IMR-90 (cell line): ENCODE measurements around the gene CD81. TPM values are rescaled to one million over a fixed set of nuclear protein-coding genes. Genes with fewer than 3 reads are reported as not detected.

Experiments
- ATAC-seq: fragments of 200-7000 bp; cut with Tn5 transposase; 2 replicates; pipeline ENCODE4 v1.9.1; 2020; ENCODE audit warnings: low read depth, mild to moderate bottlenecking, moderate library complexity
- BruUV-seq: library from RNA; stranded (reverse); fragments of 400-500 nt; replicated peaks from 2 replicates; lab custom pipeline; 2021; lab: Mats Ljungman, UMichigan
- CTCF ChIA-PET: fragments of 300-600 bp; formaldehyde crosslinking; extraction: SDS; loops from one replicate; lab custom pipeline; 2021; ENCODE audit warnings: antibody characterized with exemption; lab: Yijun Ruan, JAX
- POLR2A ChIA-PET: fragments of 300-600 bp; sonication (Branson Sonifier 250); formaldehyde crosslinking; loops from one replicate; lab custom pipeline; 2022; ENCODE audit warnings: antibody characterized with exemption; ENCODE audit not compliant: unreplicated experiment; lab: Charles Lee
- DNase-seq: peaks from one replicate; pipeline ENCODE4 v3.0.0; 2013
- H2AFZ ChIP-seq: replicated peaks from 2 replicates; pipeline ENCODE3; 2013; ENCODE audit warnings: low read length, mild to moderate bottlenecking; ENCODE audit not compliant: poor library complexity
- H2AK5ac ChIP-seq: 2 replicates; pipeline ENCODE4 v1.6.1; 2013; ENCODE audit warnings: low read depth, low read length, inconsistent platforms
- H2AK9ac ChIP-seq: replicated peaks from 2 replicates; pipeline ENCODE3; 2013; ENCODE audit warnings: mild to moderate bottlenecking, low read depth, low read length, moderate library complexity; ENCODE audit not compliant: poor library complexity
- H2BK120ac ChIP-seq: 2 replicates; pipeline ENCODE4 v1.6.1; 2013; ENCODE audit warnings: low read depth, low read length, inconsistent platforms
- H2BK15ac ChIP-seq: 3 replicates; pipeline ENCODE4 v1.6.1; 2013; ENCODE audit warnings: low read depth, low read length, inconsistent platforms
- H2BK20ac ChIP-seq: 2 replicates; pipeline ENCODE4 v1.6.1; 2013; ENCODE audit warnings: low read depth, mild to moderate bottlenecking, inconsistent platforms, low read length, moderate library complexity
- H2BK5ac ChIP-seq: 2 replicates; pipeline ENCODE4 v1.6.1; 2013; ENCODE audit warnings: mild to moderate bottlenecking, low read depth, low read length, inconsistent platforms; ENCODE audit not compliant: poor library complexity, severe bottlenecking
- H3K14ac ChIP-seq: replicated peaks from 2 replicates; pipeline ENCODE4 v1.6.1; 2013; ENCODE audit warnings: low read depth, low read length, inconsistent platforms
- H3K18ac ChIP-seq: 2 replicates; pipeline ENCODE4 v1.6.1; 2013; ENCODE audit warnings: low read depth, low read length, control low read depth
- H3K23ac ChIP-seq: 2 replicates; pipeline ENCODE4 v1.6.1; 2013; ENCODE audit warnings: low read depth, low read length, inconsistent platforms
- H3K27ac ChIP-seq: 2 replicates; pipeline ENCODE4 v1.5.1; 2013; ENCODE audit warnings: mild to moderate bottlenecking, control low read depth, low read length; ENCODE audit not compliant: insufficient read depth
- H3K27me3 ChIP-seq: 2 replicates; pipeline ENCODE4 v1.6.1; 2013; ENCODE audit warnings: low read length; ENCODE audit not compliant: control insufficient read depth, insufficient read depth
- H3K36me3 ChIP-seq: 2 replicates; pipeline ENCODE4 v1.6.1; 2013; ENCODE audit warnings: low read length, mixed read lengths; ENCODE audit not compliant: control insufficient read depth, insufficient read depth
- H3K4ac ChIP-seq: 2 replicates; pipeline ENCODE4 v1.6.1; 2013; ENCODE audit warnings: low read depth, low read length, inconsistent platforms
- H3K4me1 ChIP-seq: 2 replicates; pipeline ENCODE4 v1.6.1; 2013; ENCODE audit warnings: low read length, mixed read lengths; ENCODE audit not compliant: control insufficient read depth, insufficient read depth
- H3K4me2 ChIP-seq: 2 replicates; pipeline ENCODE4 v1.6.1; 2013; ENCODE audit warnings: low read depth, mild to moderate bottlenecking, control low read depth, low read length, moderate library complexity
- H3K4me3 ChIP-seq: 2 replicates; pipeline ENCODE4 v1.5.1; 2013; ENCODE audit warnings: low read depth, mild to moderate bottlenecking, control low read depth, low read length, moderate library complexity; ENCODE audit not compliant: insufficient read depth
- H3K56ac ChIP-seq: 2 replicates; pipeline ENCODE4 v1.6.1; 2013; ENCODE audit warnings: low read length, inconsistent platforms; ENCODE audit not compliant: insufficient read depth; ENCODE audit errors: extremely low read depth
- H3K79me1 ChIP-seq, 2 experiments: 2 replicates each; pipeline ENCODE4 v1.6.1; 2013; ENCODE audit warnings: low read length in 2 of 2, inconsistent platforms in 1 of 2, low read depth in 1 of 2
- H3K9ac ChIP-seq: 2 replicates; pipeline ENCODE4 v1.6.1; 2013; ENCODE audit warnings: low read depth, low read length, control low read depth
- H3K9me1 ChIP-seq: 2 replicates; pipeline ENCODE4 v1.6.1; 2013; ENCODE audit warnings: low read length, inconsistent platforms; ENCODE audit not compliant: insufficient read depth
- H3K9me3 ChIP-seq: 2 replicates; pipeline ENCODE4 v1.6.1; 2013; ENCODE audit warnings: low read length; ENCODE audit not compliant: control insufficient read depth, insufficient read depth
- H4K20me1 ChIP-seq: 2 replicates; pipeline ENCODE4 v1.6.1; 2013; ENCODE audit warnings: low read length, inconsistent platforms; ENCODE audit not compliant: insufficient read depth
- H4K5ac ChIP-seq: 2 replicates; pipeline ENCODE4 v1.6.1; 2013; ENCODE audit warnings: mild to moderate bottlenecking, low read depth, low read length, control low read depth
- H4K8ac ChIP-seq, 2 experiments: 2 replicates each; pipeline ENCODE4 v1.6.1; 2013; ENCODE audit warnings: low read depth in 2 of 2, low read length in 2 of 2, control low read depth in 1 of 2, inconsistent platforms in 1 of 2
- H4K91ac ChIP-seq: 2 replicates; pipeline ENCODE4 v1.6.1; 2013; ENCODE audit warnings: low read depth, low read length, inconsistent platforms; ENCODE audit not compliant: insufficient read depth
- FOS ChIP-seq: fragments of 150-350 bp; IDR thresholded peaks from 2 replicates; pipeline ENCODE4 v1.6.1; 2016; ENCODE audit warnings: low read depth, low read length
- RAD21 ChIP-seq: IDR thresholded peaks from 2 replicates; pipeline ENCODE4 v1.6.1; 2012; ENCODE audit warnings: low read length, improper control_type of control experiment
- SMC3 ChIP-seq: fragments of 150-350 bp; IDR thresholded peaks from 2 replicates; pipeline ENCODE4 v1.6.1; 2016; ENCODE audit warnings: low read depth, mild to moderate bottlenecking, antibody characterized with exemption, low read length, moderate library complexity
- WGBS, 2 experiments: methylation state at CpG; one replicate each; pipeline versions ENCODE4 v1.1.5 to v1.1.7; 2013; ENCODE audit warnings: missing lambda C conversion rate in 2 of 2; ENCODE audit not compliant: insufficient read length in 1 of 2; ENCODE audit errors: extremely low coverage in 2 of 2; 5-methylcytosine and 5-hydroxymethylcytosine counted together
- dilution Hi-C: fragments of 300-500 bp; cut with HindIII; formaldehyde crosslinking; loops from one replicate; pipeline ENCODE4 v1.14.3; 2018; ENCODE audit warnings: low sequenced_read_pairs; ENCODE audit not compliant: unreplicated experiment
- in situ Hi-C: fragments of 300-500 bp; cut with MboI; formaldehyde crosslinking; loops from 3 replicates; pipeline ENCODE4 v1.14.3; 2019; ENCODE audit warnings: low sequenced_read_pairs, inconsistent platforms, mixed read lengths
- intact Hi-C: fragments of 100-400 bp; cut with micrococcal nuclease; formaldehyde crosslinking; loops from 2 replicates; pipeline ENCODE4 v1.10.0; 2022
- polyA plus RNA-seq, 3 experiments: library from polyadenylated mRNA; depleted of rRNA; stranded (reverse); fragments of >200 nt; gene quantifications; 2 replicates each; pipeline ENCODE4 v1.2.3, GENCODE V29; 2012; ENCODE audit warnings: low replicate concordance in 1 of 3
- total RNA-seq: library from RNA; depleted of rRNA; stranded (reverse); fragments of >200 nt; gene quantifications from 2 replicates; pipeline ENCODE4 v1.2.3, GENCODE V29; 2012
- TF ChIP-seq, protein P1 (sequence below): fragments of 150-350 bp; IDR thresholded peaks from 2 replicates; pipeline ENCODE4 v1.6.1; 2016; ENCODE audit warnings: low read depth, mild to moderate bottlenecking, low read length, moderate library complexity, borderline replicate concordance

The CD81 gene
- total and polyA plus RNA-seq, 2 of the 4 experiments (the other 2 are of a cell fraction) = 159 to 689 TPM

DNA sequence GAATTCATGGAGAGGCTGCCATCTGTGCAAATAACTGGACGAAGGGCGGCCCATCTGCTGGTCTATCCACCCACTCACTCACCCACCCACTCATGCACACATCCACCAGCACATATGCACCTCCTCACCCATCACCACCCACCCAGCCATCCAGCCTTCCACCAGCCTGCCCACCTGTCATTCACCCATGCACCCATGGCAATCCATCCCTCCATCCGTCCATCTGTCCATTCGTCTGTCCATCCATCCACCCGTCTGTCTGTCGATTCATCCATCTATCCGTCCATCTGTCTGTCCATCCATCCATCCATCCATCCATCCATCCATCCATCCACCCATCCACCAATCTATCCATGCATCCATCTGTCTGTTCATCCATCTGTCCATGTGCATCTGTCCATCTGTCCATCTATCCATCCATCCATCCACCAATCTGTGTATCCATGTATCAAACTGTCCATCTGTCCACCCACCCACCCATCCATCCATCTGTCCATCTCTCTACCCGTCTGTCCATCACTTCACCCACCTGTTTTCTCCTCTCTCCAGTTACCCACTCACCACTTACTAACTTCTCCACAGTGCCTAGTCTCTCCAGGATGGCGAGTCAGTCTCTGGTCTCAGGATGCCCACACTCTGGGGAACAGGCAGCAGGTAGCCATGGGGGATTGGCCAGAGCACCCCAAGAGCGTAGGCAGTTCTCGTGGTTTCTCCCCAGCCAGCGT, 58.3 kb downstream of the CD81 start:
- Histone ChIP-seq H3K56ac (no peak overlapping the region), H3K4me1 (no peaks in the 10 kb centered on the region), H2AK5ac (no peak overlapping the region), H3K4me3 (no peak overlapping the region), H3K4me2 (no peak overlapping the region), H2BK120ac (no peak overlapping the region), H2BK20ac (no peak overlapping the region), H4K8ac (no peak overlapping the region), H3K27me3 (peaks cover 15% of the 10 kb centered on the region), H3K36me3 (no peaks in the 10 kb centered on the region), H3K9ac (no peak overlapping the region), H4K5ac (no peak overlapping the region), H3K18ac (no peak overlapping the region), H3K4ac (no peak overlapping the region), H2AK9ac (peak overlapping the region; percentile 55), H2BK15ac (no peak overlapping the region), H4K20me1 (no peaks in the 10 kb centered on the region), H4K91ac (no peak overlapping the region), H3K9me3 (no peaks in the 10 kb centered on the region), H2AFZ (no peak overlapping the region), H3K14ac (no peak overlapping the region), H2BK5ac (no peak overlapping the region), H3K27ac (no peak overlapping the region), H3K23ac (no peak overlapping the region), H3K9me1 (no peaks in the 10 kb centered on the region), H3K79me1 (no peaks in the 10 kb centered on the region)
- no TSS peak for BruUV-seq
- DNase-seq (no peak), ATAC-seq (no peak)
- CTCF ChIA-PET = no interaction called here
- POLR2A ChIA-PET = no interaction called here
- intact Hi-C loops (no loop called here), in situ Hi-C loops (loop anchor here (10.0 kb wide), 1 partner anchor 79 kb away; no protein-coding TSS in a partner anchor), dilution Hi-C loops (no loop called here)
- TF ChIP-seq, protein P1, sequence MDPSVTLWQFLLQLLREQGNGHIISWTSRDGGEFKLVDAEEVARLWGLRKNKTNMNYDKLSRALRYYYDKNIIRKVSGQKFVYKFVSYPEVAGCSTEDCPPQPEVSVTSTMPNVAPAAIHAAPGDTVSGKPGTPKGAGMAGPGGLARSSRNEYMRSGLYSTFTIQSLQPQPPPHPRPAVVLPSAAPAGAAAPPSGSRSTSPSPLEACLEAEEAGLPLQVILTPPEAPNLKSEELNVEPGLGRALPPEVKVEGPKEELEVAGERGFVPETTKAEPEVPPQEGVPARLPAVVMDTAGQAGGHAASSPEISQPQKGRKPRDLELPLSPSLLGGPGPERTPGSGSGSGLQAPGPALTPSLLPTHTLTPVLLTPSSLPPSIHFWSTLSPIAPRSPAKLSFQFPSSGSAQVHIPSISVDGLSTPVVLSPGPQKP = no peak
- TF ChIP-seq FOS (no peak), RAD21 (no peak), SMC3 (no peak)
- 67% methylated on average over 8 of the region's 12 CpGs; no CpG with 5 or more reads in 1 of the 2 experiments for WGBS, 2 experiments
